WTC11 (cell line): ENCODE results near the gene ZRSR2. TPM values are rescaled to one million over a fixed set of nuclear protein-coding genes. Genes with fewer than 3 reads are reported as not detected.

Experiments
- ATAC-seq: fragments of 200-7000 bp; cut with Tn5 transposase; 2 replicates; pipeline ENCODE4 v1.10.0; 2021; ENCODE audit warnings: mild to moderate bottlenecking, moderate library complexity
- CTCF ChIA-PET: fragments of 300-600 bp; sonication (Branson Sonifier 250); formaldehyde crosslinking; loops from one replicate; lab custom pipeline; 2021; ENCODE audit warnings: antibody characterized with exemption; lab: Charles Lee
- POLR2A ChIA-PET: fragments of 350-600 bp; sonication (Branson Sonifier 250); formaldehyde crosslinking; loops from one replicate; lab custom pipeline; 2021; ENCODE audit warnings: antibody characterized with exemption; lab: Charles Lee
- DNase-seq: peaks from one replicate; pipeline ENCODE4 v3.0.0; 2021; ENCODE audit warnings: low spot score
- H3K27ac Mint-ChIP-seq: 2 replicates; pipeline ENCODE4 v1.8.0; 2021; ENCODE audit warnings: mixed read lengths
- H3K27me3 Mint-ChIP-seq: 2 replicates; pipeline ENCODE4 v1.8.0; 2021; ENCODE audit warnings: low read depth, mild to moderate bottlenecking, moderate library complexity, mixed read lengths
- H3K36me3 Mint-ChIP-seq: 2 replicates; pipeline ENCODE4 v1.8.0; 2021; ENCODE audit warnings: mixed read lengths
- H3K4me1 Mint-ChIP-seq: 2 replicates; pipeline ENCODE4 v1.8.0; 2022; ENCODE audit warnings: mixed read lengths
- H3K4me3 Mint-ChIP-seq: 2 replicates; pipeline ENCODE4 v1.8.0; 2021; ENCODE audit warnings: mild to moderate bottlenecking, moderate library complexity, mixed read lengths
- H3K9me3 Mint-ChIP-seq: 2 replicates; pipeline ENCODE4 v1.8.0; 2021; ENCODE audit warnings: mixed read lengths
- ATF1 ChIP-seq: sonication (generic); formaldehyde crosslinking; IDR thresholded peaks from 2 replicates; pipeline ENCODE4 v1.8.1; 2023; ENCODE audit warnings: mild to moderate bottlenecking, moderate library complexity, missing genetic modification reagents
- FOXK1 ChIP-seq: sonication (generic); formaldehyde crosslinking; IDR thresholded peaks from 2 replicates; pipeline ENCODE4 v1.8.0; 2022; ENCODE audit warnings: mild to moderate bottlenecking, moderate library complexity, missing genetic modification reagents
- MYBL2 ChIP-seq: sonication (generic); formaldehyde crosslinking; IDR thresholded peaks from 2 replicates; pipeline ENCODE4 v1.8.1; 2023; ENCODE audit warnings: mild to moderate bottlenecking, moderate library complexity, missing genetic modification reagents
- NFE2L1 ChIP-seq: sonication (generic); formaldehyde crosslinking; IDR thresholded peaks from 2 replicates; pipeline ENCODE4 v1.8.1; 2023; ENCODE audit warnings: missing genetic modification reagents
- NR1H2 ChIP-seq: sonication (generic); formaldehyde crosslinking; IDR thresholded peaks from 2 replicates; pipeline ENCODE4 v1.9.0; 2021; ENCODE audit warnings: mild to moderate bottlenecking, moderate library complexity, missing genetic modification reagents
- RORB ChIP-seq: fragments of 250-450 bp; sonication (Bioruptor Pico); IDR thresholded peaks from 2 replicates; pipeline ENCODE4 v1.9.0; 2021; ENCODE audit warnings: mild to moderate bottlenecking
- TCF7 ChIP-seq: sonication (generic); formaldehyde crosslinking; IDR thresholded peaks from 2 replicates; pipeline ENCODE4 v1.8.0; 2022; ENCODE audit warnings: mild to moderate bottlenecking, low read depth, missing genetic modification reagents, moderate library complexity
- total RNA-seq: library from RNA; stranded (reverse); gene quantifications from 3 replicates; pipeline ENCODE4 v1.2.3, GENCODE V29; 2021
- TF ChIP-seq, protein P1 (sequence below): sonication (generic); formaldehyde crosslinking; conservative IDR thresholded peaks from 2 replicates; pipeline ENCODE4 v1.8.1; 2023; ENCODE audit warnings: mild to moderate bottlenecking, low read depth, missing genetic modification reagents, moderate library complexity
- TF ChIP-seq, protein P2 (sequence below): fragments of 250-450 bp; sonication (Bioruptor Pico); IDR thresholded peaks from 2 replicates; pipeline ENCODE4 v1.9.0; 2021; ENCODE audit warnings: mild to moderate bottlenecking
- TF ChIP-seq, protein P3 (sequence below): fragments of 250-450 bp; sonication (Bioruptor Pico); IDR thresholded peaks from 2 replicates; pipeline ENCODE4 v1.9.0; 2021; ENCODE audit warnings: mild to moderate bottlenecking, borderline replicate concordance
- TF ChIP-seq, protein P4 (sequence below): fragments of 250-450 bp; sonication (Bioruptor Pico); IDR thresholded peaks from 2 replicates; pipeline ENCODE4 v2.1.2; 2022; ENCODE audit warnings: mild to moderate bottlenecking, moderate library complexity

ZRSR2 gene
- total RNA-seq, 1 experiment from 2014 or later, result 8.6 TPM

DNA sequence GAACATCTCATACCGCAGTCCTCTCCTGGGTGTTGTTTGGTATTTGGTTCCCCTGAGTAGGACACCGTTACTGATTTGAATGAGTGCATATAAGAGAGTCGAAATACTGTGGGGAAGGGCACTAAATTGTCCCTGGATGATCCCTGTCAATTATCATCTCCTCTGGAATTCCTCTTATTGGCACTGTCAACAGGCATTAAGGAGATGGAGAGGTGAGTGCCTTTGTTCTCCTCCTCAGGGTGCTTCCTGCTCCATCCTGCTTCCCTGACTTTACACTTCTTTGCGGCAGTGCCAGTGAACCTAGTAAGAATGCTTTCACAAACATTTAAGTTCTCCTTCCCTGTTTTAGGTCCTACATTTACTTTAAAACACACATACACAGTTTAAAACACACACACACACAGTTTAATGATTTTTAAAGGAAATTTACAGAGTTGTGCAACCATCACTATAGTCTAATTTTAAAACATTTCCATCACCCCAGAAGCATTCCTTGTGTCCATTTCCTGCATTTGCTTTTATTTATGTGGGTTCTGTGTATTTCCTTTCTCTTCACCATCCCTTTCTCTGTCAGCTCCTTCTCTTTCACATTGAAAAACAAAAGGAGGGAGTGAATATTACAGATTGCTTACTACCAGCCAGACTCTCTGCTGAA, 20.9 kb upstream of the ZRSR2 start (continued):
- TF ChIP-seq, protein P1, sequence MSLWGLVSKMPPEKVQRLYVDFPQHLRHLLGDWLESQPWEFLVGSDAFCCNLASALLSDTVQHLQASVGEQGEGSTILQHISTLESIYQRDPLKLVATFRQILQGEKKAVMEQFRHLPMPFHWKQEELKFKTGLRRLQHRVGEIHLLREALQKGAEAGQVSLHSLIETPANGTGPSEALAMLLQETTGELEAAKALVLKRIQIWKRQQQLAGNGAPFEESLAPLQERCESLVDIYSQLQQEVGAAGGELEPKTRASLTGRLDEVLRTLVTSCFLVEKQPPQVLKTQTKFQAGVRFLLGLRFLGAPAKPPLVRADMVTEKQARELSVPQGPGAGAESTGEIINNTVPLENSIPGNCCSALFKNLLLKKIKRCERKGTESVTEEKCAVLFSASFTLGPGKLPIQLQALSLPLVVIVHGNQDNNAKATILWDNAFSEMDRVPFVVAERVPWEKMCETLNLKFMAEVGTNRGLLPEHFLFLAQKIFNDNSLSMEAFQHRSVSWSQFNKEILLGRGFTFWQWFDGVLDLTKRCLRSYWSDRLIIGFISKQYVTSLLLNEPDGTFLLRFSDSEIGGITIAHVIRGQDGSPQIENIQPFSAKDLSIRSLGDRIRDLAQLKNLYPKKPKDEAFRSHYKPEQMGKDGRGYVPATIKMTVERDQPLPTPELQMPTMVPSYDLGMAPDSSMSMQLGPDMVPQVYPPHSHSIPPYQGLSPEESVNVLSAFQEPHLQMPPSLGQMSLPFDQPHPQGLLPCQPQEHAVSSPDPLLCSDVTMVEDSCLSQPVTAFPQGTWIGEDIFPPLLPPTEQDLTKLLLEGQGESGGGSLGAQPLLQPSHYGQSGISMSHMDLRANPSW, result no peak
- no peak for TF ChIP-seq MYBL2 (CRISPR knock-in tag)

DNA sequence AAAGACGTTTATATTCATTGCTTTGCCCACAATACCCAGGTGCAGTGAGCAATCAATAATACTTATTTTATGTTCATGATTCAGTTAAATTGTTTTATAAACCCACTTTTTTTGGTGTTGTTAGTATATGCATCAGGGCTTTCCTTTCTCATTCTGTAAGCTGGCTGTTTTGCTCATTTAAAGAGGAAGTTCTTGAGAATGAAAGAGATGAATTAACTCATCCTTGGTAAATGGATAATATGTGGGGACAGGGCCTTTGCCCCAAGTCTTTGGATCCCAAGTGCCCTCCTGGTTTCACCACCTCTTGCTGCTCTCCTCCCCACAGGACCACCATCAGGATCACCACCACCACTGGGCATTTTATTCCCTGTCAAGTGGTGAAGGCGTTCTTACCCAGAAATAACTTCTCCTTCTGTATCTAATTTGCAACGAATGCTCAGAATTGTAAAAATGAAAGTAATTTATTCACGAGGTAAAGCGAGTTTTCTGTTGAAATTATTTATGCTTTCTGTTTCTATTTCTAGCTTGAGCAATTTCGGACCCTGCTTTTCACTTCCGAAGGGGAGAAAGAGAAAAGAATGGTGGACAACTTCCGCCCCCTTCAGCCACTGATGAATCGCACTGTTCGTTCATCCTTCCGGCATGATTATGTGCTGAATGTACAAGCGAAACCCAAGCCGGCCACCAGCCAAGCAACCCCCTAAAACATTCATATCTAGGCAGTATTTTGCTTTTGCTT, 8.2 kb upstream of the ZRSR2 start:
- Mint-ChIP-seq H3K4me1 (peaks cover 4% of the 10 kb centered on the region; the same call in 1 of the 2 replicates), H3K4me3 (no peak overlapping the region), H3K9me3 (peaks cover 8% of the 10 kb centered on the region)
- TF ChIP-seq NFE2L1 (CRISPR knock-in tag), result no peak
- TF ChIP-seq, protein P2, sequence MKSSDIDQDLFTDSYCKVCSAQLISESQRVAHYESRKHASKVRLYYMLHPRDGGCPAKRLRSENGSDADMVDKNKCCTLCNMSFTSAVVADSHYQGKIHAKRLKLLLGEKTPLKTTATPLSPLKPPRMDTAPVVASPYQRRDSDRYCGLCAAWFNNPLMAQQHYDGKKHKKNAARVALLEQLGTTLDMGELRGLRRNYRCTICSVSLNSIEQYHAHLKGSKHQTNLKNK (CRISPR knock-in tag), result no peak
- no peak for TF ChIP-seq FOXK1 (CRISPR knock-in tag)
- TF ChIP-seq NR1H2 (CRISPR knock-in tag), result no peak
- TF ChIP-seq, protein P3, sequence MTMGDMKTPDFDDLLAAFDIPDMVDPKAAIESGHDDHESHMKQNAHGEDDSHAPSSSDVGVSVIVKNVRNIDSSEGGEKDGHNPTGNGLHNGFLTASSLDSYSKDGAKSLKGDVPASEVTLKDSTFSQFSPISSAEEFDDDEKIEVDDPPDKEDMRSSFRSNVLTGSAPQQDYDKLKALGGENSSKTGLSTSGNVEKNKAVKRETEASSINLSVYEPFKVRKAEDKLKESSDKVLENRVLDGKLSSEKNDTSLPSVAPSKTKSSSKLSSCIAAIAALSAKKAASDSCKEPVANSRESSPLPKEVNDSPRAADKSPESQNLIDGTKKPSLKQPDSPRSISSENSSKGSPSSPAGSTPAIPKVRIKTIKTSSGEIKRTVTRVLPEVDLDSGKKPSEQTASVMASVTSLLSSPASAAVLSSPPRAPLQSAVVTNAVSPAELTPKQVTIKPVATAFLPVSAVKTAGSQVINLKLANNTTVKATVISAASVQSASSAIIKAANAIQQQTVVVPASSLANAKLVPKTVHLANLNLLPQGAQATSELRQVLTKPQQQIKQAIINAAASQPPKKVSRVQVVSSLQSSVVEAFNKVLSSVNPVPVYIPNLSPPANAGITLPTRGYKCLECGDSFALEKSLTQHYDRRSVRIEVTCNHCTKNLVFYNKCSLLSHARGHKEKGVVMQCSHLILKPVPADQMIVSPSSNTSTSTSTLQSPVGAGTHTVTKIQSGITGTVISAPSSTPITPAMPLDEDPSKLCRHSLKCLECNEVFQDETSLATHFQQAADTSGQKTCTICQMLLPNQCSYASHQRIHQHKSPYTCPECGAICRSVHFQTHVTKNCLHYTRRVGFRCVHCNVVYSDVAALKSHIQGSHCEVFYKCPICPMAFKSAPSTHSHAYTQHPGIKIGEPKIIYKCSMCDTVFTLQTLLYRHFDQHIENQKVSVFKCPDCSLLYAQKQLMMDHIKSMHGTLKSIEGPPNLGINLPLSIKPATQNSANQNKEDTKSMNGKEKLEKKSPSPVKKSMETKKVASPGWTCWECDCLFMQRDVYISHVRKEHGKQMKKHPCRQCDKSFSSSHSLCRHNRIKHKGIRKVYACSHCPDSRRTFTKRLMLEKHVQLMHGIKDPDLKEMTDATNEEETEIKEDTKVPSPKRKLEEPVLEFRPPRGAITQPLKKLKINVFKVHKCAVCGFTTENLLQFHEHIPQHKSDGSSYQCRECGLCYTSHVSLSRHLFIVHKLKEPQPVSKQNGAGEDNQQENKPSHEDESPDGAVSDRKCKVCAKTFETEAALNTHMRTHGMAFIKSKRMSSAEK (CRISPR knock-in tag), result no peak
- TF ChIP-seq, protein P4, sequence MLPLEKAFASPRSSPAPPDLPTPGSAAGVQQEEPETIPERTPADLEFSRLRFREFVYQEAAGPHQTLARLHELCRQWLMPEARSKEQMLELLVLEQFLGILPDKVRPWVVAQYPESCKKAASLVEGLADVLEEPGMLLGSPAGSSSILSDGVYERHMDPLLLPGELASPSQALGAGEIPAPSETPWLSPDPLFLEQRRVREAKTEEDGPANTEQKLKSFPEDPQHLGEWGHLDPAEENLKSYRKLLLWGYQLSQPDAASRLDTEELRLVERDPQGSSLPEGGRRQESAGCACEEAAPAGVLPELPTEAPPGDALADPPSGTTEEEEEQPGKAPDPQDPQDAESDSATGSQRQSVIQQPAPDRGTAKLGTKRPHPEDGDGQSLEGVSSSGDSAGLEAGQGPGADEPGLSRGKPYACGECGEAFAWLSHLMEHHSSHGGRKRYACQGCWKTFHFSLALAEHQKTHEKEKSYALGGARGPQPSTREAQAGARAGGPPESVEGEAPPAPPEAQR (CRISPR knock-in tag), result no peak
- TF ChIP-seq, all 79 proteins: peak for 0
- DNase-seq (no peak), ATAC-seq (no peak)
- POLR2A ChIA-PET, result no interaction called here
- H3K27ac Mint-ChIP-seq, result peak overlapping the region; percentile 33; the same call in 1 of the 2 replicates
- peaks cover 16% of the 10 kb centered on the region for H3K36me3 Mint-ChIP-seq
- CTCF ChIA-PET, result no interaction called here
- H3K27me3 Mint-ChIP-seq, result no peaks in the 10 kb centered on the region

DNA sequence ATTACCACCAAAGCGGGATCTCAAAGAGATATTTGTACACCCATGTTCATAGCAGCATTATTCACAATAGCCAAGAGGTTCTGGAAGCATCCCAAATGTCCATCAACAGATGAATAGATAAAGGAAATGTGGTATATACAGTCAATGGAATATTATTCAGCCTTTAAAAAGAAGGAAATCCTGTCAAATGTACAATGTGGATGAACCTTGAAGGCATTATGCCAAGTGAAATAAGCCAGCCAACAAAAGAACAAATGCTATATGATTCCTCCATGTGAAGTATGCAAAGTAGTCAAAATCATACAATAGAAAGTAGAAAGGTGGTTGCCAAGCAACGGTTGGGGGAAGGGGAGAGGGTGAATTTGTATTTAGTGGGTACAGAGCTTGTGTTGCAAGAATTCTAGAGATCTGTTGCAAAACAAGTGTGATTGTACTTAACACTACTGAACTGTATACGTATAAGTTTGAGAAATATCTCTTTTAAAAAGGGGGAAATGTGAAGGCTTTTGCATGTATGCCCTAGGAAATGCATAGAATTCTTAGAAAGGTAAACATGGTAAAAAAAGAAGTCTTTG, 5.0 kb upstream of the ZRSR2 start:
- H3K9me3 Mint-ChIP-seq, result peaks cover 8% of the 10 kb centered on the region
- no peak overlapping the region for H3K27ac Mint-ChIP-seq
- DNase-seq, result no peak
- peaks cover 16% of the 10 kb centered on the region for H3K36me3 Mint-ChIP-seq
- H3K4me3 Mint-ChIP-seq, result no peak overlapping the region
- ChIA-PET CTCF (no interaction called here), POLR2A (no interaction called here)
- H3K4me1 Mint-ChIP-seq, result peaks cover 4% of the 10 kb centered on the region; the same call in 1 of the 2 replicates
- TF ChIP-seq ATF1 (no peak), RORB (CRISPR knock-in tag) (no peak), TCF7 (CRISPR knock-in tag) (no peak)
- no peak for ATAC-seq
- H3K27me3 Mint-ChIP-seq, result no peaks in the 10 kb centered on the region
